Right lobe of liver (tissue), 6 donors: ENCODE measurements around the gene PRMT7. TPM values are rescaled to one million over a fixed set of nuclear protein-coding genes. Genes with fewer than 3 reads are reported as not detected.

Experiments
- ATAC-seq, 4 donors: fragments of 200-7000 bp; cut with Tn5 transposase; one replicate each; pipeline ENCODE4 v1.9.1; 2020; ENCODE audit warnings: mild to moderate bottlenecking in 4 of 4, moderate library complexity in 4 of 4
- DNase-seq, 3 donors: peaks; one replicate each; pipeline ENCODE4 v3.0.0-alpha.2; 2020
- H3K27ac ChIP-seq, 3 donors: fragments of 200-600 bp; one replicate each; pipeline ENCODE4 v1.8.0; 2022
- H3K27me3 ChIP-seq, 2 donors: fragments of 200-600 bp; one replicate each; pipeline ENCODE4 v1.8.0; 2022
- H3K36me3 ChIP-seq, 4 donors: fragments of 200-600 bp; sonication (generic) in 1 of 4; one replicate each; pipeline versions ENCODE4 v1.5.1 to v1.8.0; 2017 to 2022; ENCODE audit warnings: control low read depth in 1 of 4
- H3K4me1 ChIP-seq, 4 donors: fragments of 200-600 bp; sonication (generic) in 1 of 4; one replicate each; pipeline versions ENCODE4 v1.5.1 to v1.8.0; 2017 to 2022; ENCODE audit warnings: control low read depth in 1 of 4
- H3K4me3 ChIP-seq, 3 donors: fragments of 200-600 bp; one replicate each; pipeline ENCODE4 v1.8.0; 2022
- H3K9me3 ChIP-seq, 4 donors: fragments of 200-600 bp; sonication (generic) in 1 of 4; one replicate each; pipeline versions ENCODE4 v1.5.1 to v1.8.0; 2017 to 2022; ENCODE audit warnings: control low read depth in 1 of 4
- POLR2A ChIP-seq: fragments of 450-650 bp; IDR thresholded peaks from one replicate; pipeline ENCODE4 v1.6.1; 2017; ENCODE audit warnings: antibody characterized with exemption, mild to moderate bottlenecking
- WGBS: methylation state at CpG from one replicate; pipeline ENCODE4 v1.1.6; 2018; ENCODE audit warnings: low coverage, low lambda C conversion rate; ENCODE audit not compliant: insufficient coverage; ENCODE audit errors: missing lambda C conversion rate; 5-methylcytosine and 5-hydroxymethylcytosine counted together
- intact Hi-C, 2 donors: fragments of 100-400 bp; cut with DNase I; formaldehyde crosslinking; loops; one replicate each; pipeline versions ENCODE4 v1.11.2 to v1.14.1; 2022
- total RNA-seq, 6 experiments: library from RNA; depleted of rRNA in 2 of 6; stranded (reverse); fragments of >200 nt in 2 of 6; fragmentation: NEBNext Ultra II Directional in 3 of 6; extraction: Animal tissue kit (Norgen Biotek cat#: 25700) in 3 of 6; gene quantifications; one replicate each; pipeline versions ENCODE4 v1.1.0 to v1.2.4, GENCODE V29; 2016 to 2023
- TF ChIP-seq, protein P1 (sequence below), 4 donors: fragments of 200-600 bp in 3 of 4; fragments of 450-650 bp in 1 of 4; IDR thresholded peaks; one replicate each; pipeline versions ENCODE4 v1.5.1 to v1.8.0; 2016 to 2022; ENCODE audit warnings: antibody characterized with exemption in 4 of 4, mild to moderate bottlenecking in 2 of 4
- donor health status: DM: no; HTN: yes; CAD: no.
- donor health status: DM: no; HTN: no; CAD: no.
- donor health status: DM: no; HTN: no; CAD: no.
- donor health status: DM: no; HTN: yes; CAD: no.
- donor health status: DM: no; HTN: yes; CAD: no.

Gene PRMT7
- total RNA-seq, 6 experiments from 2014 or later, result 13.1 to 28.3 (median 21.1) TPM

DNA sequence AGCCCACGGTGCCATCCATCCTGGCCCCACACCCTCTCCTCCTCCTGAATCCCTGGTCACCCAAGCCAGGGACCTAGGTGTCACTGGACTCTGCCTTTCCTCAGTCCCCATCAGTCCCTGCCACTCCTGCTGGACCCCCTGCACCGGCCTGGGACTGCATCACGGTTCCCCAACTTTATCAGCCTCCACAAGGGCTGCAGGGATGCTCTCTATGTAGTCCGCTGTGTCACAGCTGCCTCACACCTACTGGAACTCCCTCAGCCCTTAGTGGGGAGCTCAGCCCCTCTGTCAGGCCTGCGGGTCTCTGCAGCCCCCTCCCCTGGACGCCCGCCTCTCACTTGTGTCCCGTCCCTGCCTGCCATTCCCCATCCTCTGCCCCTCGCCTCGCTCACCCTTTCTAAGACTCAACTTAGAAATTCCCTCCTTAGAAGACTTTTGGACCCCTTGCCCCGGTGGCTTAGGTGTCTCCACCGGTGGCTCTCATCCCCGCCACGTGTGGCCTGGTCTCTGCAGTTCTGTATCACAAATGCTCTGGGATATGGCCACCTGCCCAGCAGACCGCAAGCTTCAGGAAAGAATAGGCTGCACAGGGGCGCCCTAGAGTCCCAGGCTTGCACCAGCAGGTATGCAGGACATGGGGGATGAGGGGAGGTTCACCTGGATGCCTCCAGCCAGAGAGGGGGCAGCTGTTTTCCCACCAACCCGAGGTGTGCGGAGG lies 62.9 kb downstream of the PRMT7 start:
- H3K9me3 ChIP-seq, result no peaks in the 10 kb centered on the region
- WGBS, result 71% methylated on average over 16 of the region's 18 CpGs
- peak in 2 of 3 donors; percentile 15 to 42 for DNase-seq
- intact Hi-C loops, result no loop called here
- no peak overlapping the region for H3K4me3 ChIP-seq
- TF ChIP-seq POLR2A, result no peak
- TF ChIP-seq, protein P1, sequence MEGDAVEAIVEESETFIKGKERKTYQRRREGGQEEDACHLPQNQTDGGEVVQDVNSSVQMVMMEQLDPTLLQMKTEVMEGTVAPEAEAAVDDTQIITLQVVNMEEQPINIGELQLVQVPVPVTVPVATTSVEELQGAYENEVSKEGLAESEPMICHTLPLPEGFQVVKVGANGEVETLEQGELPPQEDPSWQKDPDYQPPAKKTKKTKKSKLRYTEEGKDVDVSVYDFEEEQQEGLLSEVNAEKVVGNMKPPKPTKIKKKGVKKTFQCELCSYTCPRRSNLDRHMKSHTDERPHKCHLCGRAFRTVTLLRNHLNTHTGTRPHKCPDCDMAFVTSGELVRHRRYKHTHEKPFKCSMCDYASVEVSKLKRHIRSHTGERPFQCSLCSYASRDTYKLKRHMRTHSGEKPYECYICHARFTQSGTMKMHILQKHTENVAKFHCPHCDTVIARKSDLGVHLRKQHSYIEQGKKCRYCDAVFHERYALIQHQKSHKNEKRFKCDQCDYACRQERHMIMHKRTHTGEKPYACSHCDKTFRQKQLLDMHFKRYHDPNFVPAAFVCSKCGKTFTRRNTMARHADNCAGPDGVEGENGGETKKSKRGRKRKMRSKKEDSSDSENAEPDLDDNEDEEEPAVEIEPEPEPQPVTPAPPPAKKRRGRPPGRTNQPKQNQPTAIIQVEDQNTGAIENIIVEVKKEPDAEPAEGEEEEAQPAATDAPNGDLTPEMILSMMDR (IDR thresholded peaks at IDR 0.05), result no peak
- no peaks in the 10 kb centered on the region for H3K27me3 ChIP-seq
- H3K36me3 ChIP-seq, result no peaks in the 10 kb centered on the region
- H3K27ac ChIP-seq, result no peak overlapping the region
- no peaks in the 10 kb centered on the region for H3K4me1 ChIP-seq
- no peak for ATAC-seq

- Histone ChIP-seq H3K9me3 (no peaks in the 10 kb centered on the region), H3K4me3 (no peak overlapping the region), H3K4me1 (no peaks in the 10 kb centered on the region), H3K27me3 (no peaks in the 10 kb centered on the region), H3K36me3 (no peaks in the 10 kb centered on the region), H3K27ac (no peak overlapping the region)
- ATAC-seq, result no peak
- TF ChIP-seq POLR2A, result no peak
- TF ChIP-seq, protein P1 (IDR thresholded peaks at IDR 0.05), result no peak
- peak in 1 of 3 donors; percentile 44 for DNase-seq
- 97% methylated on average over 4 of the region's 10 CpGs for WGBS
- intact Hi-C loops, result no loop called here
These were observed 63.5 kb downstream of the PRMT7 start for GRCh38 chr16:68374246-68374805.

DNA sequence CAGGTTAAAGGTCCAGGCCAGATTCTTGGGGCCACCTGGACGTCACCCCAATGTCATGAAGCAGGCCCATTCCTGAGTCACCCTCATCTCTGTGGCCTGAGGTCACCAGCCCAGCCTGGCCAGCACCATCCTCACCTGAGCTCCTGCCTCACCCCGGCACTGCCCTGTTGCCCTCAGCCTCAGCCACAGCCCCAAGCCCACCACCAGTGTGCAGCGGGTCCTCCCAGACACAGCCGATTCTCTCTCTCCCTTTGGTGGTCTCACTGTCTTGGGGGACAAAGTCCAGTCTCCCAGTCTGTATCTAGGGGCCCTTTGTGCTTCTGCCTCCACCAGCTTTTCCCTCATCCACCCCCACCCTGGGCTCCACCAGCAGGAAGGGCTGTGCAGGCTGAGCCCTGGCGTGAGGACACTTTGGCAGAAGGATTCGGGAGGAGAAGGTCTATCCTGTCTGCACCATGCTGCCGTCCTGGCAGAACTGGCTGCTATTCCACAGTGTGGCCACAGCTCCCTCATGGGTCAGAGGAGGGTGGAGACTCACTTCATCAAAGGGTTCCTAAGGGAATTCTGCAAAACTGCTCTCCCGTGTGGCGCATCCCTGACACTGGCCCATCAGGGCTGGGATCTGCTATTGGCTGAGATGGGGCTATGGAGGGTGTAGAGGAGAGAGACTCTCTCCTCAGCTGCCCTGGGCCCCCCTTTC lies 64.3 kb downstream of the PRMT7 start:
- ATAC-seq, result no peak
- Histone ChIP-seq H3K4me1 (no peaks in the 10 kb centered on the region), H3K36me3 (no peaks in the 10 kb centered on the region), H3K9me3 (no peaks in the 10 kb centered on the region), H3K27me3 (no peaks in the 10 kb centered on the region), H3K4me3 (no peak overlapping the region), H3K27ac (no peak overlapping the region)
- TF ChIP-seq, protein P1 (IDR thresholded peaks at IDR 0.05), result no peak
- TF ChIP-seq POLR2A, result no peak
- WGBS, result no CpG with 5 or more reads among the region's 9 CpGs
- intact Hi-C loops, result no loop called here
- DNase-seq, result no peak

- ATAC-seq (no peak), DNase-seq (no peak)
- intact Hi-C loops, result no loop called here
- Histone ChIP-seq H3K4me1 (no peaks in the 10 kb centered on the region), H3K4me3 (no peak overlapping the region), H3K9me3 (no peaks in the 10 kb centered on the region), H3K36me3 (no peaks in the 10 kb centered on the region), H3K27ac (no peak overlapping the region), H3K27me3 (no peaks in the 10 kb centered on the region)
- TF ChIP-seq, protein P1 (IDR thresholded peaks at IDR 0.05), result no peak
- TF ChIP-seq POLR2A, result no peak
- WGBS, result no CpG with 5 or more reads among the region's 11 CpGs
These were observed 65.2 kb downstream of the PRMT7 start for GRCh38 chr16:68375801-68376536.
